Neuronal stem cell (in vitro differentiated cells): ENCODE data around the gene TEX9.

ENCODE experiments used
- DNase-seq: peaks from one replicate; pipeline ENCODE4 v3.0.0-alpha.2; 2013; ENCODE audit warnings: low spot score
- H2AFZ ChIP-seq: one replicate; pipeline ENCODE4 v1.6.1; 2013; ENCODE audit warnings: mild to moderate bottlenecking, low read length, inconsistent platforms
- H2AK5ac ChIP-seq: 2 replicates; pipeline ENCODE4 v1.6.1; 2013; ENCODE audit warnings: low read depth, mild to moderate bottlenecking, inconsistent platforms, low read length, moderate library complexity, mixed read lengths
- H2BK120ac ChIP-seq: 2 replicates; pipeline ENCODE4 v1.6.1; 2013; ENCODE audit warnings: low read depth, mild to moderate bottlenecking, inconsistent platforms, low read length, moderate library complexity, mixed read lengths
- H2BK12ac ChIP-seq: one replicate; pipeline ENCODE4 v1.6.1; 2013; ENCODE audit warnings: low read length, inconsistent platforms
- H2BK15ac ChIP-seq: 2 replicates; pipeline ENCODE4 v1.6.1; 2013; ENCODE audit warnings: mild to moderate bottlenecking, low read length, inconsistent platforms, mixed read lengths
- H2BK5ac ChIP-seq: one replicate; pipeline ENCODE4 v1.6.1; 2013; ENCODE audit warnings: inconsistent platforms, mild to moderate bottlenecking, low read length, moderate library complexity
- H3K14ac ChIP-seq: one replicate; pipeline ENCODE4 v1.6.1; 2013; ENCODE audit warnings: low read length, inconsistent platforms
- H3K18ac ChIP-seq: 2 replicates; pipeline ENCODE4 v1.6.1; 2013; ENCODE audit warnings: low read length, inconsistent platforms
- H3K23ac ChIP-seq: 2 replicates; pipeline ENCODE4 v1.6.1; 2013; ENCODE audit warnings: low read depth, mild to moderate bottlenecking, mixed read lengths, low read length, inconsistent platforms; ENCODE audit not compliant: poor library complexity
- H3K27ac ChIP-seq: replicated peaks from 3 replicates; pipeline ENCODE4 v1.5.1; 2013; ENCODE audit warnings: low read length, inconsistent platforms
- H3K27me3 ChIP-seq, 3 experiments: 2 replicates each; pipeline ENCODE4 v1.6.1; 2013; ENCODE audit warnings: low read length in 3 of 3, mild to moderate bottlenecking in 2 of 3, inconsistent platforms in 1 of 3, low read depth in 1 of 3, mixed read lengths in 1 of 3, moderate library complexity in 1 of 3; ENCODE audit not compliant: control insufficient read depth in 3 of 3, insufficient read depth in 3 of 3
- H3K36me3 ChIP-seq, 2 donors: replicated peaks in 1 of 2; 2 replicates each; pipeline ENCODE4 v1.6.1; 2013; ENCODE audit warnings: low read length in 2 of 2; ENCODE audit not compliant: control insufficient read depth in 2 of 2, insufficient read depth in 2 of 2
- H3K4ac ChIP-seq: 2 replicates; pipeline ENCODE4 v1.6.1; 2013; ENCODE audit warnings: inconsistent platforms, mild to moderate bottlenecking, low read length, moderate library complexity
- H3K4me1 ChIP-seq, 2 donors: 1 replicate in 1 of 2; 2 replicates in 1 of 2; pipeline ENCODE4 v1.6.1; 2013; ENCODE audit warnings: low read length in 2 of 2, low read depth in 1 of 2; ENCODE audit not compliant: control insufficient read depth in 2 of 2, insufficient read depth in 1 of 2
- H3K4me2 ChIP-seq: one replicate; pipeline ENCODE4 v1.6.1; 2013; ENCODE audit warnings: mild to moderate bottlenecking, low read length, inconsistent platforms; ENCODE audit not compliant: insufficient read depth, poor library complexity, severe bottlenecking
- H3K4me3 ChIP-seq, 2 donors: 2 replicates each; pipeline ENCODE4 v1.5.1; 2013; ENCODE audit warnings: low read length in 2 of 2, mild to moderate bottlenecking in 2 of 2, inconsistent platforms in 1 of 2, moderate library complexity in 1 of 2
- H3K79me1 ChIP-seq: one replicate; pipeline ENCODE4 v1.6.1; 2013; ENCODE audit warnings: low read depth, mild to moderate bottlenecking, inconsistent platforms, low read length, moderate library complexity
- H3K9ac ChIP-seq: one replicate; pipeline ENCODE4 v1.6.1; 2013; ENCODE audit warnings: mild to moderate bottlenecking, low read depth, low read length, inconsistent platforms; ENCODE audit not compliant: poor library complexity
- H3K9me3 ChIP-seq, 2 donors: replicated peaks in 1 of 2; 2 replicates each; pipeline versions ENCODE3 to v1.6.1; 2013; ENCODE audit warnings: low read length in 2 of 2, mild to moderate bottlenecking in 2 of 2, inconsistent platforms in 1 of 2, low read depth in 1 of 2, mixed read lengths in 1 of 2, moderate library complexity in 1 of 2; ENCODE audit not compliant: control insufficient read depth in 2 of 2, insufficient read depth in 1 of 2
- H4K8ac ChIP-seq: one replicate; pipeline ENCODE4 v1.6.1; 2013; ENCODE audit warnings: low read depth, mild to moderate bottlenecking, inconsistent platforms, low read length, moderate library complexity
- H4K91ac ChIP-seq: one replicate; pipeline ENCODE4 v1.6.1; 2013; ENCODE audit warnings: low read length, low read depth, mild to moderate bottlenecking, inconsistent platforms; ENCODE audit not compliant: poor library complexity
- WGBS, 2 donors: extraction: QIAGEN DNeasy Blood & Tissue Kit; methylation state at CpG; one replicate each; pipeline ENCODE4 v1.1.7; 2013; ENCODE audit warnings: missing lambda C conversion rate in 2 of 2, mixed read lengths in 1 of 2; ENCODE audit not compliant: insufficient read length in 2 of 2, insufficient replicate concordance in 1 of 2; ENCODE audit errors: extremely low coverage in 2 of 2; 5-methylcytosine and 5-hydroxymethylcytosine counted together

Gene TEX9

GRCh38 chr15:56343879-56344278 lies 21.3 kb upstream of the TEX9 start:
- Histone ChIP-seq H4K8ac (no peak overlapping the region), H2AFZ (no peak overlapping the region), H3K14ac (no peak overlapping the region), H3K23ac (no peak overlapping the region), H3K9me3 (peaks cover 0 to 2% of the 10 kb centered on the region in 2 donors), H2BK15ac (no peak overlapping the region), H3K4me1 (no peaks in the 10 kb centered on the region), H2BK12ac (no peak overlapping the region), H2BK120ac (no peak overlapping the region), H3K27me3 (no peaks in the 10 kb centered on the region), H3K27ac (no peak overlapping the region), H3K4me2 (no peak overlapping the region), H2AK5ac (no peak overlapping the region), H3K36me3 (no peaks in the 10 kb centered on the region), H2BK5ac (no peak overlapping the region), H3K4me3 (no peak overlapping the region), H3K9ac (no peak overlapping the region), H3K79me1 (no peaks in the 10 kb centered on the region), H3K4ac (no peak overlapping the region), H3K18ac (no peak overlapping the region), H4K91ac (no peak overlapping the region)
- DNase-seq = no peak
- no CpG with 5 or more reads among the region's 2 CpGs for WGBS, 2 donors

GRCh38 chr15:56344336-56344735 lies 20.9 kb upstream of the TEX9 start:
- Histone ChIP-seq H4K91ac (no peak overlapping the region), H3K4me1 (no peaks in the 10 kb centered on the region), H2BK5ac (no peak overlapping the region), H3K4ac (no peak overlapping the region), H3K79me1 (no peaks in the 10 kb centered on the region), H3K27ac (no peak overlapping the region), H2BK12ac (no peak overlapping the region), H3K23ac (no peak overlapping the region), H3K36me3 (no peaks in the 10 kb centered on the region), H3K27me3 (no peaks in the 10 kb centered on the region), H3K18ac (no peak overlapping the region), H3K9ac (no peak overlapping the region), H2BK120ac (no peak overlapping the region), H3K4me3 (no peak overlapping the region), H3K9me3 (peaks cover 0 to 2% of the 10 kb centered on the region in 2 donors), H2BK15ac (no peak overlapping the region), H2AFZ (no peak overlapping the region), H3K4me2 (no peak overlapping the region), H3K14ac (no peak overlapping the region), H2AK5ac (no peak overlapping the region), H4K8ac (no peak overlapping the region)
- WGBS, 2 donors = no CpG with 5 or more reads among the region's 2 CpGs
- no peak for DNase-seq

- H3K27ac ChIP-seq = no peak overlapping the region
- H3K27me3 ChIP-seq = no peaks in the 10 kb centered on the region
- H2AK5ac ChIP-seq = no peak overlapping the region
- no peak overlapping the region for H3K4ac ChIP-seq
- no peak overlapping the region for H4K91ac ChIP-seq
- no peak overlapping the region for H2BK12ac ChIP-seq
- peaks cover 0 to 7% of the 10 kb centered on the region in 2 donors for H3K4me1 ChIP-seq
- DNase-seq = no peak
- no peaks in the 10 kb centered on the region for H3K36me3 ChIP-seq
- no peak overlapping the region for H3K14ac ChIP-seq
- H2BK5ac ChIP-seq = no peak overlapping the region
- no peak overlapping the region for H3K23ac ChIP-seq
- no peak overlapping the region for H3K9ac ChIP-seq
- no peak overlapping the region for H2BK15ac ChIP-seq
- no CpG with 5 or more reads among the region's 3 CpGs for WGBS, 2 donors
- peaks cover 0 to 2% of the 10 kb centered on the region in 2 donors for H3K9me3 ChIP-seq
- H2BK120ac ChIP-seq = no peak overlapping the region
- H3K4me3 ChIP-seq = no peak overlapping the region
- H2AFZ ChIP-seq = no peak overlapping the region
- H4K8ac ChIP-seq = no peak overlapping the region
- H3K79me1 ChIP-seq = no peaks in the 10 kb centered on the region
- H3K18ac ChIP-seq = no peak overlapping the region
- H3K4me2 ChIP-seq = no peak overlapping the region
Measured at GRCh38 chr15:56346414-56346813, 18.8 kb upstream of the TEX9 start.

- no peak overlapping the region for H3K18ac ChIP-seq
- no peaks in the 10 kb centered on the region for H3K79me1 ChIP-seq
- no peaks in the 10 kb centered on the region for H3K27me3 ChIP-seq
- no peak overlapping the region for H3K14ac ChIP-seq
- H2BK120ac ChIP-seq = no peak overlapping the region
- H3K23ac ChIP-seq = no peak overlapping the region
- no peak overlapping the region for H4K91ac ChIP-seq
- no CpG with 5 or more reads among the region's 6 CpGs for whole genome bisulfite sequencing, 2 donors
- H3K9me3 ChIP-seq = no peaks in the 10 kb centered on the region
- H4K8ac ChIP-seq = no peak overlapping the region
- no peaks in the 10 kb centered on the region for H3K36me3 ChIP-seq
- no peak overlapping the region for H3K4me3 ChIP-seq
- H2BK5ac ChIP-seq = no peak overlapping the region
- no peak overlapping the region for H3K27ac ChIP-seq
- H2AFZ ChIP-seq = no peak overlapping the region
- H2BK15ac ChIP-seq = no peak overlapping the region
- no peak overlapping the region for H2BK12ac ChIP-seq
- H2AK5ac ChIP-seq = no peak overlapping the region
- H3K9ac ChIP-seq = no peak overlapping the region
- DNase-seq = no peak
- no peak overlapping the region for H3K4me2 ChIP-seq
- peaks cover 0 to 12% of the 10 kb centered on the region in 2 donors for H3K4me1 ChIP-seq
- no peak overlapping the region for H3K4ac ChIP-seq
Measured at GRCh38 chr15:56349554-56349953, 15.7 kb upstream of the TEX9 start.
